ENCODE measurements around the gene GAP43.

DNA sequence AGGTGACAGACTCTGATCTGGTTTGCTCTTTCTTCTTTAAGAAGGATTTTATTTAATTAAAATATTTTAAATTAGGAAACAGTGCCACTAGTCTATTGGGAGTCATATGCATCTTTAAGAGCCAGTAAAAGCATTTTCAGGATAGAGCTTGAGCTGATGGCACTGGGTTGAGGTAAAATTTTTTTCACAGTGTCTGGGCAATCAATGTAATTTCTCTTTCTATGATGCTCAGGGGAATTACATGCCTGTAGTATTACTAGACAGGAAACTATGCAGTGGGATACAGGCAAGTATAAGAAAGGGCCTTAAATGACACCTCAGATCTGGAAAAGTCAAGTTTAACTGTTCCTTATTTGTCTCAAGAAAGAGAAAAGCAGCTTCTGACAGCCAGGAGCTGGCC, 76.4 kb downstream of the GAP43 start:
- TF ChIP-seq CTCF (conservative IDR thresholded peaks at IDR 0.05 in 1 of 2, IDR thresholded peaks at IDR 0.05 in 1 of 2; ENCODE audit: low read depth in 1 of 2, low read length in 2 of 2) (no peak), EZH2 (IDR thresholded peaks at IDR 0.05; ENCODE audit: low read length, missing control alignments) (no peak)

Data from fibroblast of lung (primary cell).